ENCODE results near the gene STK33.

The STK33 gene

GRCh38 chr11:8354622-8355415, 239.2 kb downstream of the STK33 start:
- peak; percentile 93 for DNase-seq

GRCh38 chr11:8352876-8353505, 241.0 kb downstream of the STK33 start:
- DNase-seq, result no peak

GRCh38 chr11:8352103-8352875, 241.7 kb downstream of the STK33 start:
- DNase-seq, result no peak

GRCh38 chr11:8351223-8351622, 242.8 kb downstream of the STK33 start:
- DNase-seq, result no peak

GRCh38 chr11:8347978-8348377, 246.1 kb downstream of the STK33 start:
- no peak for DNase-seq

GRCh38 chr11:8346157-8346755, 247.8 kb downstream of the STK33 start:
- no peak for DNase-seq

- no peak for DNase-seq
Measured at GRCh38 chr11:8345179-8345578, 248.8 kb downstream of the STK33 start.

- no peak for DNase-seq
Measured at GRCh38 chr11:8344346-8344745, 249.7 kb downstream of the STK33 start.

GRCh38 chr11:8342821-8343681, 251.0 kb downstream of the STK33 start:
- DNase-seq, result no peak

- DNase-seq, result no peak
Measured at GRCh38 chr11:8341996-8342395, 252.0 kb downstream of the STK33 start.
